Karpas-422 (cell line): ENCODE measurements around the gene TRIM10. TPM values are rescaled to one million over a fixed set of nuclear protein-coding genes. Genes with fewer than 3 reads are reported as not detected.
"Not testable (repeated sequence)": the region's sequence is repeated elsewhere in the genome, so short reads cannot be mapped to it uniquely, and the experiment has no call there.

Experiments
- DNase-seq: peaks from one replicate; pipeline ENCODE4 v3.0.0-alpha.2; 2015
- H2AFZ ChIP-seq: fragments of 200-600 bp; sonication (generic); 2 replicates; pipeline ENCODE4 v1.6.1; 2014; ENCODE audit warnings: antibody characterized with exemption, low read length, mixed read lengths
- H3K27ac ChIP-seq: fragments of 200-600 bp; sonication (generic); 2 replicates; pipeline ENCODE4 v1.5.1; 2014; ENCODE audit warnings: mild to moderate bottlenecking, low read length, moderate library complexity
- H3K27me3 ChIP-seq: fragments of 200-600 bp; sonication (generic); 2 replicates; pipeline ENCODE4 v1.6.1; 2014; ENCODE audit warnings: low read length, mixed read lengths
- H3K36me3 ChIP-seq: fragments of 200-600 bp; sonication (generic); 2 replicates; pipeline ENCODE4 v1.6.1; 2014; ENCODE audit warnings: low read length, mixed read lengths; ENCODE audit not compliant: insufficient read depth
- H3K4me1 ChIP-seq: fragments of 200-600 bp; sonication (generic); 2 replicates; pipeline ENCODE4 v1.6.1; 2014; ENCODE audit warnings: mild to moderate bottlenecking, low read length, mixed read lengths
- H3K4me2 ChIP-seq: fragments of 200-600 bp; sonication (generic); 2 replicates; pipeline ENCODE4 v1.6.1; 2014; ENCODE audit warnings: low read length, low read depth, mild to moderate bottlenecking; ENCODE audit not compliant: poor library complexity, severe bottlenecking
- H3K4me3 ChIP-seq: fragments of 200-600 bp; sonication (generic); 2 replicates; pipeline ENCODE4 v1.5.1; 2014; ENCODE audit warnings: mild to moderate bottlenecking, antibody characterized with exemption, low read length, mixed read lengths
- H3K79me2 ChIP-seq: fragments of 200-600 bp; sonication (generic); 2 replicates; pipeline ENCODE4 v1.6.1; 2014; ENCODE audit warnings: mild to moderate bottlenecking, low read length, mixed read lengths
- H3K9ac ChIP-seq: fragments of 200-600 bp; sonication (generic); 2 replicates; pipeline ENCODE4 v1.6.0; 2014; ENCODE audit warnings: low read length
- H3K9me2 ChIP-seq: fragments of 200-600 bp; sonication (generic), shearing (Covaris generic); replicated peaks from 2 replicates; pipeline ENCODE4 v1.6.0; 2014; ENCODE audit warnings: mild to moderate bottlenecking, low read length, moderate library complexity; ENCODE audit not compliant: insufficient read depth
- H3K9me3 ChIP-seq: fragments of 300-700, 200-600 bp; sonication (generic); 2 replicates; pipeline ENCODE4 v1.6.1; 2014; ENCODE audit warnings: low read length, mixed read lengths
- H4K20me1 ChIP-seq: fragments of 200-600 bp; sonication (generic); 2 replicates; pipeline ENCODE4 v1.6.1; 2014; ENCODE audit warnings: mild to moderate bottlenecking, antibody characterized with exemption, low read length, low read depth; ENCODE audit not compliant: insufficient read depth
- total RNA-seq: library from RNA; depleted of rRNA; stranded (reverse); fragments of >200 nt; shearing (Covaris generic); gene quantifications from 2 replicates; pipeline ENCODE4 v1.2.3, GENCODE V29; 2014; ENCODE audit warnings: low replicate concordance

The TRIM10 gene
- total RNA-seq, 1 experiment from 2014 or later = not detected

GRCh38 chr6:30144811-30145210 is 16.2 kb downstream of the TRIM10 start:
- H3K36me3 ChIP-seq = no peaks in the 10 kb centered on the region
- H3K4me2 ChIP-seq = no peak overlapping the region
- H3K79me2 ChIP-seq = no peaks in the 10 kb centered on the region
- H3K4me3 ChIP-seq = no peak overlapping the region
- no peak overlapping the region for H2AFZ ChIP-seq
- no peaks in the 10 kb centered on the region for H4K20me1 ChIP-seq
- no peaks in the 10 kb centered on the region for H3K27me3 ChIP-seq
- DNase-seq = no peak
- no peaks in the 10 kb centered on the region for H3K9me3 ChIP-seq
- H3K27ac ChIP-seq = no peak overlapping the region
- H3K9me2 ChIP-seq = no peaks in the 10 kb centered on the region
- no peaks in the 10 kb centered on the region for H3K4me1 ChIP-seq
- no peak overlapping the region for H3K9ac ChIP-seq

GRCh38 chr6:30143780-30144179 is 17.2 kb downstream of the TRIM10 start:
- no peak overlapping the region for H3K27ac ChIP-seq
- H3K27me3 ChIP-seq = no peaks in the 10 kb centered on the region
- H3K9ac ChIP-seq = no peak overlapping the region
- H4K20me1 ChIP-seq = no peaks in the 10 kb centered on the region
- no peak overlapping the region for H2AFZ ChIP-seq
- H3K4me3 ChIP-seq = no peak overlapping the region
- H3K79me2 ChIP-seq = no peaks in the 10 kb centered on the region
- no peaks in the 10 kb centered on the region for H3K4me1 ChIP-seq
- no peaks in the 10 kb centered on the region for H3K9me2 ChIP-seq
- no peak for DNase-seq
- H3K9me3 ChIP-seq = no peaks in the 10 kb centered on the region
- H3K36me3 ChIP-seq = no peaks in the 10 kb centered on the region
- H3K4me2 ChIP-seq = no peak overlapping the region

- no peak overlapping the region for H2AFZ ChIP-seq
- H3K4me3 ChIP-seq = no peak overlapping the region
- no peak overlapping the region for H3K27ac ChIP-seq
- H3K36me3 ChIP-seq = no peaks in the 10 kb centered on the region
- H3K4me1 ChIP-seq = no peaks in the 10 kb centered on the region
- H3K4me2 ChIP-seq = no peak overlapping the region
- no peaks in the 10 kb centered on the region for H3K9me3 ChIP-seq
- no peak for DNase-seq
- no peak overlapping the region for H3K9ac ChIP-seq
- no peaks in the 10 kb centered on the region for H3K27me3 ChIP-seq
- no peaks in the 10 kb centered on the region for H4K20me1 ChIP-seq
- no peaks in the 10 kb centered on the region for H3K9me2 ChIP-seq
- no peaks in the 10 kb centered on the region for H3K79me2 ChIP-seq
Measured at GRCh38 chr6:30142665-30143064, 18.3 kb downstream of the TRIM10 start.

- H4K20me1 ChIP-seq, H3K9me3 ChIP-seq, DNase-seq, H3K27me3 ChIP-seq, H2AFZ ChIP-seq, H3K4me1 ChIP-seq, H3K79me2 ChIP-seq, H3K27ac ChIP-seq, H3K9ac ChIP-seq, H3K9me2 ChIP-seq, H3K4me2 ChIP-seq, H3K4me3 ChIP-seq, H3K36me3 ChIP-seq: not testable (repeated sequence)
Measured at GRCh38 chr6:30140240-30140639, 20.8 kb downstream of the TRIM10 start.

DNA sequence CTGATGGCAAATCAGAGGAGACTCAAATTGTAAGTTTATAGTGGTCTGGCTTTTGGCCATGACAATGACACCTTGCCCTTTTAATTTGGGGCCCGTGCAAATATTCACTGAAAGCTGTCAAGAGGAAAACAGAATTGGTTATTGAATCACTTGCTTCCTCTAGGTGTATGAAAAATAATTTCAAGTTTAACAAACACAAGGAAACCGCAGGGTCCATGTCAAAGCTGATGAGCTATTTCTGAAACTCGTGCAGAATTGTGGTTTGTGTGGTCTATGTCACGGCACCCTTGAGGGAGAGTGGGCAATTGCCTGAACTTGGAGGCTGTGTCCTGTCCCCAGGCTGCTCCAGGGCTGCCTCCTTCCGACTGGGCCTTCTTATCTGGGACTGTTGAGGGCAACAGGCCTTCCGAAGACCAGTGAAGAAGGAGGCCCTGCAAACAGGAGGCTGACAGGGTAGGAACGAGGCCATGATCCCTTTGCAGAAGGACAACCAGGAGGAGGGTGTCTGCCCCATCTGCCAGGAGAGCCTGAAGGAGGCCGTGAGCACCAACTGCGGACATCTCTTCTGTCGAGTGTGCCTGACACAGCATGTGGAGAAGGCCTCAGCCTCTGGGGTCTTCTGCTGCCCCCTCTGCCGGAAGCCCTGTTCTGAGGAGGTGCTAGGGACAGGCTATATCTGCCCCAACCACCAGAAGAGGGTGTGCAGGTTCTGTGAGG is 24.3 kb downstream of the TRIM10 start:
- no peaks in the 10 kb centered on the region for H3K79me2 ChIP-seq
- no peak overlapping the region for H3K4me3 ChIP-seq
- H3K9me2 ChIP-seq = no peaks in the 10 kb centered on the region
- DNase-seq = no peak
- no peaks in the 10 kb centered on the region for H3K9me3 ChIP-seq
- H3K27me3 ChIP-seq = no peaks in the 10 kb centered on the region
- no peaks in the 10 kb centered on the region for H3K36me3 ChIP-seq
- H3K27ac ChIP-seq = no peak overlapping the region
- H4K20me1 ChIP-seq = no peaks in the 10 kb centered on the region
- no peak overlapping the region for H3K9ac ChIP-seq
- H2AFZ ChIP-seq = no peak overlapping the region
- H3K4me2 ChIP-seq = no peak overlapping the region
- no peaks in the 10 kb centered on the region for H3K4me1 ChIP-seq

DNA sequence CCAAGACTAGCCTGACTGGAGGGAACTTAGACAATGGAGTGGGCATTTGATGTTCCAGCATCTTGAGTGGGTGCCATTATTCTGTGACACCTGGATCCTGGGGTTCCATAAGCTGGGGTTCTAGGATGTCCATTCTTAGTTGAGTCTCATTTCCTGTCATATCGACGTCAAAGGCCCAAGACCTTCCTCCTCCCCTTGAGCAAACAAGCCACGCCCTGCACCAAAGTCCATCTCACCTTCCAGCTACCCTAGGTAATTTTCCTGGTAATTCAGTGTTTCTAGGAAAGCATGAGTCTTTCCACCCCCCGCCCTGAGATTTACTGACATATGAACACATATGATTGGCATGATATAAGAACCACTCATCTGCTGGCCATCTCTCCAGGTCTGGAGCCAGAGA is 25.3 kb downstream of the TRIM10 start, which contains the start of gene TRIM40:
Gene TRIM40, plus strand, starts transcription at position 384 of the 400 bp plus-strand sequence. CDS start 897 bp downstream, outside the sequence.
- no peaks in the 10 kb centered on the region for H4K20me1 ChIP-seq
- no peak within 1 kb of the TSS for H3K4me3 ChIP-seq
- no peak within 1 kb of the TSS for H3K4me2 ChIP-seq
- H3K79me2 ChIP-seq = no peaks in the 10 kb centered on the region
- H3K9me2 ChIP-seq = no peaks in the 10 kb centered on the region
- no peak within 1 kb of the TSS for H2AFZ ChIP-seq
- H3K27me3 ChIP-seq = no peaks in the 10 kb centered on the region
- no peak for DNase-seq
- no peak within 1 kb of the TSS for H3K9ac ChIP-seq
- H3K9me3 ChIP-seq = no peaks in the 10 kb centered on the region
- H3K36me3 ChIP-seq = no peaks in the 10 kb centered on the region
- no peak within 1 kb of the TSS for H3K27ac ChIP-seq
- H3K4me1 ChIP-seq = peaks cover 2% of the 10 kb centered on the region; the same call in 1 of the 2 replicates

- H3K9me3 ChIP-seq = no peaks in the 10 kb centered on the region
- H3K4me3 ChIP-seq = no peak overlapping the region
- no peaks in the 10 kb centered on the region for H3K9me2 ChIP-seq
- DNase-seq = no peak
- H2AFZ ChIP-seq = no peak overlapping the region
- H3K27ac ChIP-seq = no peak overlapping the region
- no peaks in the 10 kb centered on the region for H3K27me3 ChIP-seq
- no peak overlapping the region for H3K4me2 ChIP-seq
- H3K36me3 ChIP-seq = no peaks in the 10 kb centered on the region
- no peak overlapping the region for H3K9ac ChIP-seq
- H3K4me1 ChIP-seq = peaks cover 3% of the 10 kb centered on the region; the same call in 1 of the 2 replicates
- H3K79me2 ChIP-seq = no peaks in the 10 kb centered on the region
- H4K20me1 ChIP-seq = no peaks in the 10 kb centered on the region
Measured at GRCh38 chr6:30135147-30135546, 25.9 kb downstream of the TRIM10 start.

DNA sequence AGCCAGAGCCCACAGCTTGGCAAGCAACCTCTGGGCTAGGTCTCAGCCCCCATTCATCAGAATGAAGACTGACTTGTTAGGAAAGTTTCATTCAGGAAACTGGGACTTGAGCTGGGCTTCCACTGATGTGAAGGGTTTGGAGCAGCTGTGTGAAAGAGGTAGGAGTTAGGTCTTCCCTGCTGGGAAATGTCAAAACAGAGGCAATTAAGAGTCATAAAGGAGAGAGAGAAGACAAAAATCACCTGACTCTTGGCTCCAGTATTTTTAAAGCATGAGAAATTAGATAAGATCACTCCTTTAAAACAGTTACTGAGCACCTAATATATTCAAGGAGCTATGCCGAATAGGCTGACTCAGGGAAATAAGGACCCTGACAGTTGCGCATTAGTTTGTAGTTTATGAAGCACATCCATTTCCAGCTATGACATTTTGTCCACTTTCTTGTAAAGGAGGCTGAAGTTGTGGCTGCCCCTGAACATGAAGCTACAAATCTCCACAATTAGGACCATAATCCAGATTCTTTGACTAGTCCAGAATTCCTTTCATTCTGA is 29.0 kb downstream of the TRIM10 start:
- Histone ChIP-seq H3K4me1 (peaks cover 3% of the 10 kb centered on the region; the same call in 1 of the 2 replicates), H3K36me3 (no peaks in the 10 kb centered on the region), H3K9ac (no peak overlapping the region), H3K9me3 (no peaks in the 10 kb centered on the region), H3K9me2 (no peaks in the 10 kb centered on the region), H3K27ac (no peak overlapping the region), H4K20me1 (no peaks in the 10 kb centered on the region), H3K79me2 (no peaks in the 10 kb centered on the region), H2AFZ (no peak overlapping the region), H3K27me3 (no peaks in the 10 kb centered on the region), H3K4me2 (no peak overlapping the region), H3K4me3 (no peak overlapping the region)
- DNase-seq = no peak
